HG03469 (cell line): Measurements from ENCODE around the gene GOLGA6A.
"Not testable (repeated sequence)": the region's sequence is repeated elsewhere in the genome, so short reads cannot be mapped to it uniquely, and the experiment has no call there.

ENCODE experiments used
- ATAC-seq: cut with Tn5 transposase; IDR thresholded peaks from one replicate; pipeline ENCODE4 v1.9.1; 2021; ENCODE audit warnings: mild to moderate bottlenecking, moderate library complexity, moderate number of reproducible peaks; ENCODE audit not compliant: unreplicated experiment

GOLGA6A gene

GRCh38 chr15:74082450-74082849, at the start of gene GOLGA6A:
GOLGA6A (minus strand) TSS chr15:74082550; CDS start chr15:74082509, 41 bp downstream.
- ATAC-seq: not testable (repeated sequence)

DNA sequence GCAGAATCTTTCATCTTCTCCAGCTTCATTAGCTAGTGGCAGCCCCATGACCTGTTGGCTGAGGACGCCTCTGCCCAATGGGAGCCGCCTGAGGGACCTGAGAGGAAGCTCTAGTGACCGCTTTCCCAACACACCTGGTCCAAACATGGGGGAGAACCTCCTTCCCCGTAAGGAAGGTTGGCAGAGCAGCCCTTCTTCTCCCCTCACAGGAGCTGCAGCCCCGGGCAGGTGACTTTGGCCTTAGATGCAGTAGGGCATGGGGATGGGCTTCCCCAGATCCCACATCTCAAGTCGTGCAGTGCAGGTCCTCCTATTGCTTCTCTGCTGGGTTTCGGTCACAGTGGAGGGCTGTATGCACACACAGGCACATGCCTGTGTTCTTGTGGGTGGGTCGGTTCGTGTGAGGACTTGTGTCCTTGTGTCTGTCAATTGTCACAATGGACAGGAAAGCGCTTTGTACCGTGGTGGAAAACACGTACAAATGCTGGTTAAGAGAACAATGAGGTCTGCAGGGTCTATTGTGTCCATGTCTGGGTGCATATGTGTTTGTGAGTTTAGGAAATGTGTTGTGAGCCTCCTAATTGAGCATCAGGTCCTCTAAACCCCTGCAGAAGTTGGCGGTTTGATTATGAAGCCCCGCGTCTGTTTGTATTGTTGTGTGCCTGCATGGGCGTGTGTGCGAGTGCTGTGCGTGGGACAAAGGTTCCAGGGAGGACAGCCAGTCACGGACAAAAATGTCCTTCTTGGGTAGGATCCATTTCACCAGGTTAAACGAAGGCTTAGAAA, 49.5 kb upstream of the GOLGA6A start:
- ATAC-seq: no peak

GRCh38 chr15:74130849-74131627, 48.7 kb upstream of the GOLGA6A start:
- no peak for ATAC-seq

GRCh38 chr15:74130155-74130848, 48.0 kb upstream of the GOLGA6A start, which contains the start of gene ISLR2:
ISLR2 (plus strand) TSS chr15:74130586; CDS start chr15:74132755, 2,169 bp downstream.
- ATAC-seq: no peak

DNA sequence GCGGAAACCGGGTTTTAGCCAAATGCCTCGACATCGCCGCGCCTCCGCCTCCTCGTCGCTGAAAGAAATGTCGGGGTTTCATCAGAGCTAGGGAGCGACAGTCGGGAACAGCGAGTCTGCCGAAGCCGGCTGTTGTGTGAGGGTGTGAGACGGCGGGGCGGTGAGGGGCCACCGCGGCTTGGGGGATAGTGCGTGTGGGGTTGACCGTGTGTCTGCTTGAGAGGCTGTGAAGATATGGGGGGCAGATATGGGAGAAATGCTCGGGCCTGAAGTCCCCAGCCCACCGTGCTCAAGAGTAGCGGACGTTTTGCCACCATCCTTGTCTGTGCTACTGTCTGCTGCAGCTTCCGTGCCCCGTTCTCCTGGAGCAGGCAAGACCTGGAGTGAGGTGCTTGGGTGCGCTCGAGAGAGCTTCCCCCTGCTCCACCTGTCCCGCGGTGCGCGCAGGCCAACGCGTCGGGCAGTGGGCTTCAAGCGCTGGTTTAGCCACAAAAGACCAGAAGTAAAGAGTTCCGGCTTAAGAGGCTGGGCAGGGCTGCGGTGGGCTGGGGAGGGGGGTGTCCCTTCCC, 47.3 kb upstream of the GOLGA6A start:
- no peak for ATAC-seq

GRCh38 chr15:74128785-74129585, 46.6 kb upstream of the GOLGA6A start:
- no peak for ATAC-seq

DNA sequence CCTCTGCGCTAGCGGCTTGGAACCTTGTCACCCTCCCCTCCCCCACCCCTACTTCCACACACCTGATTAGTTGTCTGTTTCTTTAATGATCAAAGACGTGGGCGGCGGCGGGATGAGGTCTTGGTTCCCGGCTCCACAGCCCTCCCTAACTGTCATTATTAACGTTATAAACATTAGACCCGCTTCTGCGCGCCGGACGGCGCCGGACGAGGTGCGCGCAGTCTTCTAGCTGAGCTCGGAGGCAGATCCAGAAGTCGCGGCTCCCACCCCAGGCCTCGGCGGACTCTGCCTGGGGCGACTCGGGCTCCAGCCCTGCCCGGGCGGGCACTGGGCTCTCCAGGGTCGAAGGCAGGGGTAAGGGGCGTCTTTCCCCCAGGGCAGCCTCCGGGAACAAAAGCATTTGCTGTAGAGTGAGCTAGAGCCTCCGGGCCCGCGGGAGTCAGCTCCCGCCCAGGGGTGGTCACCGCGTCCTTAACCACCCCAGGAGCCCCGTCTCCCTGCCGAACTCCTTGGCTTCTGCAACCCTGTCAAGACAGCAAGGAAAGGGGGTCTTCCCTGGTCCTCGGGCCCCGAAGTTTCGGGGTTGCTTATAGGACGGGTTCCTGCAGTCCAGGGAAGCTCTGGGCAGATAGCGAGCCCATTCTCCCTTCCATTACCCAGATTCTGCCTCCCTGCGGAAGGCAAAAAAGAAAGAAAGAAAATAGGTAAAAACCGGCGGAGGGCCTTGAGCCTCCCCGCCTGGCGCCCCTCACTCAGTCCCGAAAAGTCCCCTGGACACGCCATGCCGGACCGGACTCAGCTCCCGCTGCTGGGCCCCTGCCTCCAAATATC, 45.8 kb upstream of the GOLGA6A start:
- no peak for ATAC-seq

DNA sequence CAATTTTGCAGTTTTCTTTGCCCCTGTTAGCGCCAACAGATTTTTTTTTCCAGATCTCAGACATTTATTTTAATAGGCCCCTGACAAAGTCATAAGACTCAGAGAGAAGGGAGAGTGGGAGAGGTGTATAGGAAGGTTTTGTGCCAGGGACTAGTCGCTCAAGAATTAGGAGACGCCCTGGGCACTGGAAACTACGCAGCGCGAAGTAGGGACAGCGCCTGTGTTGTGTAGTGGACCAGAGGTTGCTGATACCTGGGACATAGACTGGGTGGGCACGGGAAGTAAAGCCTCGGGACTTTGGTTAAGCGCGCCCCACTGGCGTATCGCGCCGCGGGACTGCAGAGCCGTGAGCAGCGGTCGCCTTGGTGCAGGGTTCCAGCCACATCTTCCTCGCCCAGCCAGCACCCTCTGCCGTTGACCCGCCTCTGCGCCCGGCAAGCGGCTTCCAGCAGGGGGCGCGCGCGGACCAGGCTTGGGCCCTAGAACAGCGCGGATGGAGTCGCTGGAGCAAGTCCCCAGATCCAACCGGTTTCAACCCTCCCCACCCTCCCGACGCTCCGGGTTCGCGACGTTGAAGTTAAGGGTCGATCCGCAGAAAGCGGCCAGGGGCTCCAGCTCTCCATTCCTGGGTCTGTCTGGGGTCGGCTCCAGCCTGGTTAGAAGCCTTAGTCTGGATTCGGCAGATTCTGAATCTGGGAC, 45.1 kb upstream of the GOLGA6A start:
- ATAC-seq: no peak

- no peak for ATAC-seq
Measured at GRCh38 chr15:74124759-74125158, 42.4 kb upstream of the GOLGA6A start.

DNA sequence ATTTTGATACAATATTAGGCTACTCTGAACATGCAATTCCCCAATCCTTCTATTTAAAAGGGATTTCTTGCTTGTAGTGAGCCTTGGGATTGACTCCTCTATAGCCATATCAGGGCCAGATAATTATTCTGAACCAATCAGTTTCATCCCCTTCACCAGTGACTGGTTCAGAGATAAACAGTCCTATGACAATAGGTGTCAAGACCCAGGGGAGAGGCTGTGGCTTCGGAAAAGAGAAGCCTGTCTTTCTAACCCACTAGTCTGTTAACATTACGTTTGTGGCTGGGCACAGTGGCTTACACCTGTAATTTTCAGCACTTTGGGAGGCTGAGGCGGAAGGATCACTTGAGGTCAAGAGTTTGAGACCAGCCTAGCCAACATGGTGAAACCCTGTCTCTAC, 41.8 kb upstream of the GOLGA6A start:
- no peak for ATAC-seq

DNA sequence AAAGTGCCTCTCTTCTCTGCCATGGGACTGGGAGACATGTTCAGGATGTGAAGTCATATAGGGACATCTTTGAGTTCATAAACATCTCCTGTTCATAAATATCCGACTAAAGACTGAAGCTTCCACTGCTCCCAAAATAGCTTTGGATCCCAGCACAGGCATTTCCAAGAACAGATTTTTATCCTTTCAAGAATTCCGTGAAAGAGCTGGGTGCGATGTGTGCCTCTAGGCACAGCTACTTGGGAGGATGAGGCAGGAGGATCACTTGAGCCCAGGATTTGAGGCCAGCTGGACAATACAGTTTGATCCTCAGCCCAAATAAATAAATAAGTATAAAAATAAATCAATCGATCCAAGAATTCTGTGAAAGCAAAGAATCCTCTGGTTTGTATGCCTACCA, 41.3 kb upstream of the GOLGA6A start:
- ATAC-seq: no peak

DNA sequence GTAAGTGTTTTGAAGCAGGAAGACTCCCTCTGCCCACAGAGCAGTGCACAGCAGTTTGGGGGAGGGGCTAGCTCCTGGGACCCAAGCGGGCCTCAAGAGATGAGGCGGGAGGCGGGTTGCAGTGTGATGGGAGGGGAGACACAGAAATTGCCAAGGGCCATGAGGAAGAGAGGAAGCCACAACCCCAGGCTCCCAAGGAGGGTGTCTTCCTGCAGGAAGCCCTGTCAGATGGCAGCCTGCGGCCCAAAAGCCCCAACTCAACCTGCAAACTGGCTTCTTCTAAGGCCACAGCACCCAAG, 40.7 kb upstream of the GOLGA6A start:
- no peak for ATAC-seq

- no peak for ATAC-seq
Measured at GRCh38 chr15:74122403-74123130, 40.2 kb upstream of the GOLGA6A start.

DNA sequence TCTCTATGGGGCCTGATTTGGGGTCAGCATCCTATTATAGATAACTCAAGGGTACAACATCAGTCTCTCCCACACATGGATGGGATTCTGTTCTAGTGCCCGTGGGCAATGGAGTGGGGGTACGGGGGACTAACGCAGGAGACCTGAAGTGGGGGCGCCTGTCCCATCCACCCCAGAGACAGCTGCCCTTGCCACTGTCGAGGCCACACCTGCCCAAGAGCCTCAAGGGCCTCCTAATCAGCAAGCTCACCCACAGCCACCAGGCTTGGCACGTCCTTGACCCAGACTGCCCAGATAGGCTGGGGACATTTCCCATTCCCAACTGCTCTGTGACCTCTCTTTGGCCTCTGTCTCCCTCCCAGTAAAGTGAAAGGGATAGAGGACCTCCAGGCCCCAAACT, 39.5 kb upstream of the GOLGA6A start:
- ATAC-seq: no peak

DNA sequence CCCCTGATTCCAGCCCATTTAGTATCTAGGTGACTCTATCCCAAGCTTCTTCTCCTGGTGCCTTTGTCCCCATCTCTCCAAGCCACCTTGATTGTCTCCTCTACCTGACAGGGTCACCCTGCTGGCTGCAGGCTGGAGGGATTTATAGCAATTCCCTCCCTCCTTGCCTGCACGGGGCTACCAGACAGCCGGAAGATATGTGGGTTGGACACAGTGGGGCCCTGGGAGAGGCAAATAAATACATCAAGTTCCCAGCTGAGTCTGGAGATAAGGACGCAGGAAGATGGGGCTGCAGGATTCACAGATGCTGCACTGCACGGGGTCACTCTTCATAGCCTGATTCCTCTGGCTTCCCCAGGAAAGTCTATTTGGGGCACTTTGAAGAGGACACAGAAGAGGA, 38.7 kb upstream of the GOLGA6A start:
- no peak for ATAC-seq

- ATAC-seq: no peak
Measured at GRCh38 chr15:74120426-74120825, 38.1 kb upstream of the GOLGA6A start.

- no peak for ATAC-seq
Measured at GRCh38 chr15:74109713-74110112, 27.4 kb upstream of the GOLGA6A start.

- ATAC-seq: not testable (repeated sequence)
Measured at GRCh38 chr15:74108611-74109010, 26.3 kb upstream of the GOLGA6A start.
